GM19240 (cell line): ENCODE results near the gene PER3.

Experiments used
- DNase-seq: peaks from one replicate; pipeline ENCODE4 v3.0.0; 2011; ENCODE audit warnings: low spot score; ENCODE audit not compliant: insufficient read length

Gene PER3

GRCh38 chr1:7831458-7831857 lies 47.4 kb downstream of the PER3 start:
- no peak for DNase-seq

GRCh38 chr1:7833035-7833434 lies 48.9 kb downstream of the PER3 start:
- no peak for DNase-seq

GRCh38 chr1:7838714-7839113 lies 54.6 kb downstream of the PER3 start:
- DNase-seq: no peak

GRCh38 chr1:7839526-7839925 lies 55.4 kb downstream of the PER3 start:
- no peak for DNase-seq

GRCh38 chr1:7842517-7842916 lies 58.4 kb downstream of the PER3 start:
- no peak for DNase-seq

GRCh38 chr1:7845761-7846160 lies 61.7 kb downstream of the PER3 start:
- DNase-seq: no peak

- DNase-seq: no peak
Observed at GRCh38 chr1:7846656-7847055, 62.6 kb downstream of the PER3 start.

GRCh38 chr1:7847599-7847998 lies 63.5 kb downstream of the PER3 start:
- no peak for DNase-seq

- DNase-seq: no peak
Observed at GRCh38 chr1:7850786-7851185, 66.7 kb downstream of the PER3 start.

- DNase-seq: no peak
Observed at GRCh38 chr1:7852804-7853683, 69.0 kb downstream of the PER3 start, which contains the start of gene UTS2. Gene UTS2 (minus strand): TSS chr1:7853065. CDS start chr1:7853003, 62 bp downstream.

- no peak for DNase-seq
Observed at GRCh38 chr1:7853684-7854026, 69.6 kb downstream of the PER3 start.

- no peak for DNase-seq
Observed at GRCh38 chr1:7856345-7856744, 72.3 kb downstream of the PER3 start.

GRCh38 chr1:7857000-7857399 lies 72.9 kb downstream of the PER3 start:
- no peak for DNase-seq

- no peak for DNase-seq
Observed at GRCh38 chr1:7857985-7858384, 73.9 kb downstream of the PER3 start.

- DNase-seq: no peak
Observed at GRCh38 chr1:7859406-7859805, 75.3 kb downstream of the PER3 start.

- no peak for DNase-seq
Observed at GRCh38 chr1:7860130-7860529, 76.0 kb downstream of the PER3 start.

GRCh38 chr1:7861452-7861851 lies 77.4 kb downstream of the PER3 start:
- no peak for DNase-seq

- DNase-seq: no peak
Observed at GRCh38 chr1:7862211-7863060, 78.3 kb downstream of the PER3 start.

- no peak for DNase-seq
Observed at GRCh38 chr1:7863756-7864328, 79.8 kb downstream of the PER3 start.

GRCh38 chr1:7865978-7866377 lies 81.9 kb downstream of the PER3 start:
- DNase-seq: no peak

- DNase-seq: no peak
Observed at GRCh38 chr1:7868070-7868780, 84.1 kb downstream of the PER3 start.
